Measurements from ENCODE around the gene CP.
"Not testable (repeated sequence)": the region's sequence is repeated elsewhere in the genome, so short reads cannot be mapped to it uniquely, and the experiment has no call there.

The CP gene

DNA sequence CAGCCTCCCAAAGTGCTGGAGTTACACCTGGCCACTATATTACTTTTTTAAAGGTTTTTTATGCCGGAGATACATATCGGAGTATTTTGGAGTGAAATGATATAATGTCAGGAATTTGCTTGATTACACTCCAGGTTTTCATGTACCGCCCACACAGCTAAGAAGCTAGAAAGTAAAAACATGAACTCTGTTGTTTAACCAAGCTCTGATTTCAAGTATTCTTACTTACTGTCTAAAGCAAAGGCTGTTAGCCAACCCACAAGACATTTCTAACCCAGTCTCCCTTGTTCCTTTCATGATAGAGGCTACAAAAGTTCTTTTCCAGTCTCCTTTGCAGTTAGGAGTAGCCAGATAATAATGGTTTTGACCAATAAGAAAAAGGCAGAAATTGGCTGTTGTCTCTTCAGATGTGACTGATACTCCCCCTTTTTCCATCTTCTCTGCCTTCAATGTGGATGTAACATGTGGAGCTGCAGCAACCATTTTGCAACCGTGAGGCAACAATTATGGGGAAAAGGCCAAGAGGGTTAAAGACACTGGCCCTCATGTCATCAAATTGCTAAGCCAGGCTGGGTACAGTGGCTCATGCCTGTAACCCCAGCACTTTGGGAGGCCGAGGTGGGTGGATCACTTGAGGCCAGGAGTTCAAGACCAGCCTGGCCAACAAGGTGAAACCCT, 6.1 kb upstream of the CP start:
- DNase-seq, result no peak

DNA sequence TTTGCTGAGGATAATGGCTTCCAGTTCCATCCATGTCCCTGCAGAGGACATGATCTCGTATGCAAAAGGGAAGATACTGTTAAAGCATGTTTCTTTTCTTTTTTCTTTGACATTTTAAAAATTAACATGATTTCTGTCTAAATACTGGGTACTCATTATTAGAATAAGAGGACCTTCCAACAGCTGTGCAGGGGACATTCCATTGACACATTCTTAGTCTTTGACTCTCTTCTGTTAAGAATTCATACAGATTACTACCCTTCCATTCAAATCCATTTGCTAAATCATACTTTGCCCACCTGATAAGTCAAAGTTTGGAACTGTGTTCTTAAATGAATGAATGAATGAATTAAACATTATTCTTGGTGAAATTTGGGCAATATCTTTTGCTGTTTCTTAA, 5.1 kb upstream of the CP start:
- no peak for DNase-seq

DNA sequence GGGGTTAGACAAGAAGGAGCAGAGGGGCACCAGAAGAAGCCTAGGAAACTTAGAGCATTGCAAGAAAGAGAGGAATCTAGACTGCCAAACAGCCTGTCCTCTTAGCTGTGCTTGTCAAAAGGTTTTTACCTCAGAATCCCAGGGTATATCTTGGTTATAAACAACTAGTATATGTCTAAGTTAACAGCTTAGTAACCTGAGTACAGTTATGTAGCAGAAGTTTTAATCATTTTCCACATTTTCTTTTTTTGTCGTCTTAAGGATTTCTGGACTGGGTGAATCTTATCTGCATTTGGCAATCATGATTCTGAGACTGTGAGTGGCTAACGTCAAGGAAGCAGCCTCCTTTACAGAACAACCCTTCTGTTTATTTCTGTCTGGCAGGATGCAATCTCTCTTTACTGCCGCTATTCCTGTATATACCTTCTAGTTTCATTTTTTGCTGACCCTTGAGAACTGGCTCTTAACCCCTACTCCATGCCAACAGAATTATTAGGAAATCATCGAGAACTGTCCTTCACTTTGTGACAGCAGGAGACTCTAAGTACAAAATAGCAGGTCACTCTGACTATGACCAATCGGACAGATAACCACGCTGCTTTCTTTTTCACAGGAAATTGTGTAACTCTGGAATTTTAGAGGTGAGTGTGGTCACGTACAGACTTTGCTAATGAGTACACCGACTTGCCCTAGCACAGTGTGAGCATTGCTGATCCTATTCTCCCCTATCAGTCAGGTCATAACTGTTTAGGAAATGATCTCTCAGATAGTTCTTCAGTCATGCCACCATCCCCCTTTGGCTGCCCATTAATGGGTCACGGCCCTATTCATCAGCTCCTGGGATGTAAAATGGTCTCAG, 3.3 kb upstream of the CP start:
- DNase-seq, result no peak

DNA sequence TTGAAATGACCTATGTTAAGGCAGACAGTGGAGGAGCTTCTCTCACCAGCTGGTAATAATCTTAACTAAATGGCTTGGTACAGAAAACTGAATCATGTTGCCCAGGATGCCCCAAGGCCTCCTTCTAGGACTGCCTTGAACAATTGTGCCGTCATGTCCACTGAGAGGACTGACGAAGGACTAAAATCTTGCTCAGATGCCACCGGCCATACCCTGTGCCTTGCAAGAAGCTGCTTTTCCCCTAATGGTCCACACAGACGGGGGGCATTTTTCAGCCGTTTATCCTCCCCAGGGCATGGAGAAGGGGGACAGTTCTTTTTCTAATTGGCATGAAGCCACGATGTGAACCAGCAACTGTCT, 1.8 kb upstream of the CP start:
- no peak for DNase-seq

GRCh38 chr3:149219380-149220121, 2.1 kb downstream of the CP start:
- DNase-seq, result not testable (repeated sequence)

DNA sequence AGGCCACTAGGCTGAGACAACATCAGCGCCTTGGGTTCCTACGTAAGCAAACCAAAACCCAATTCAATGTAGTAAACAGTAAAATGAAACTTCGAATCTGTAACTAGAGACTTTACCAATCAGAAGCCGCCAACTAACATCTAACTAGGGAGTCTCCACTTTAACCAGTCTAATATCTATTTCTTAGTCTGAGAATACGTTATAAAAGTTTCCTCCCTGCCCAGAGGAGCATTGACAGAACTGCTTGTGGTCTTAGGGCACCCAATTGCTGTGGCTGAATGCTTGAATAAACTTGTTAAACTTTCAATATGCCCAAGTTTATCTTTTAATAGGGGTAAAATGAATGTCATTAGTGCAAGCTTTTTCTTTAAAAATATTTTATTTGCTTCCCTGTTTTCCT, 4.3 kb downstream of the CP start:
- DNase-seq, result no peak

GRCh38 chr3:149216193-149216869, 5.3 kb downstream of the CP start:
- DNase-seq, result no peak

- DNase-seq, result no peak
Observed at GRCh38 chr3:149215515-149215914, 6.1 kb downstream of the CP start.

DNA sequence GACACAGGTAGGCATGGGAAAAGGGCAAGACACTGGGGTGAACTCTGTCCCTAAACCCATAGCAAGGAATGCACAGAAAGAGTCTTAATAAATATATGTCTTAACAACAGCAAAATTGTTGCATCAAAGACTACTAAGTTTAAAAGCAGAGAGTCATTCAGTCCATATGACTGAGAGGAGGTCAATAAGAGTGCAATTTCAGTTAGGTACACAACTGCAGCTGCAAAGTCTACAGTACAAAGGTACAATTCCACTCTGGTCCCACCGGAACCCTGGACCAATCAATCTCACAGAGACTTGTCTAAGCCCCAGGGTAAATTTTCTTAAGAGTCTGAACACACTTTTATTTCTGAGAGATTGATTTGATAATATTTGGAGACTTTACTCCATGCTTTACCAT, 6.9 kb downstream of the CP start:
- DNase-seq, result no peak

DNA sequence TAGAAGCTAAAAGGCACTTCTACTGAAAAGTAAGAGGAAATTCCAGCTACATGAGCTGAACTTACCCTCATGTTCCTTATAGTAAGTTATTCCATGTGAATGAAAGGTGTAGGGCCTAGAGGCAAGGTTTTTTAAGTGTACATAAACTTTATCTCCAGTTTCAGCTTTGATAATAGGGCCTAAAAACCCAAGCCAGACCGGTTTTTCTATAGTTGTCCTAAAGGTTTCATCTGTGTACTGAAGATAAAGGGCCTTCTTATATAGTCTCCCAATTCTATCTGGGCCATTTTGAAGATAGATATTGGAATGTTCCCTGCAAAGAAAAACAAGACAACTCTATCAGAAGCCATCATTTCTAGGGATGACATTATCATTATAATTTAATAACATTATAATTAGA, 9.2 kb downstream of the CP start:
- DNase-seq, result no peak

DNA sequence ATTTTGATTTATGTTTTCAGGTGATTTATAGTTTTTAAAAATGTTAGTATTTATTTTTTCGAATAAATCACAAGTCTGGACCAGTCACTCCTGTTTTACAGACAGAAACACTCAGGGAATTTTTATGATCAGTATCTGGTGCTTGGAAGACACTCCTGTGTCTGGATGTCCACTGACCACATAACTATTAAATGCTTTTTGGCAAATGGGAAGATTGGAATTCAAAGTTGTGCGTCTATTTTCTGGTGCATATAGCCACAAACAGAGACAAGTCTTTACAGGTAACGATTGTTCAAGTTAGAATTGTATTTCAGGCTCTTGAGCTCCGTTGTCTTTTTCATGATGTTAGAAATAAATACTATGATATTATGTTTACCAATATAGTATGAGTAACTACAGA, 12.2 kb downstream of the CP start:
- no peak for DNase-seq

DNA sequence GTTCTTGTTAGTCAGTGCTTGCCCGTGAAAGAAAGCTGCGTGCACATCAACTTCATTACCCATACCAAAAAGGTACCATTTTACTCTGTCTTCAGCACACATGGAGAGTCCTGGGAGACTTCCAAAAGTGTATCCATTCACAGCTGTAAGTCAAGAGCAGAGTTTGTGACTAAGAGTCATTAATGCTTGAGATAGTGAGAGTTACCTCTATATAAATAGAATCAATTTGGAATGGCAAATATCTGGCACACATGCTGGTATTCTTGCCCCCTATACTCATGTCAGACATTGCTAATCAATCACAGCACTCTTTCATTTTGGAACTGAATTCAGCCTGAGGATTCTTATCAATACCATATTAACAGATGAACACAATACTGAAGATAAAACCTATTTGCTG, 14.2 kb downstream of the CP start:
- DNase-seq, result no peak

- no peak for DNase-seq
Observed at GRCh38 chr3:149204390-149204991, 17.1 kb downstream of the CP start.

GRCh38 chr3:149203758-149204157, 17.9 kb downstream of the CP start:
- DNase-seq, result no peak

DNA sequence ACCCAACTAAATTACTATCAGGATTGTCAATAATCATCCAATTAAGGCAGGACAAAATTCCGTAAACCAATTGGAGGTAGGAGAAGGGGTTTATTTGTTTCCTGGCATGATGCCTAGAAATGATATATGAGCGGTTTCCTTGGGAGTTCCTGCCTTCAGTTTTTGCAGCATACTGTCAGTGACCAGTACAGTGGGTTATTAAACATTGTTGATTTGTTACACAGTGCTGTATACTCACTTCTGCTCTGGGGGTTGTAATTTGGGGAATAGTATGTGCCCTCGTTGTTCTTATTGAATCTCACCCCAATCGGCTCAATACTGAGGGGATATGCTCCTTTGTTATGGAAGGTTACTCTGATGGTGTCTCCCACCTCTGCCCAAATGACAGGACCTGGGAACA, 22.2 kb downstream of the CP start:
- DNase-seq, result no peak

GRCh38 chr3:149198611-149199010, 23.0 kb downstream of the CP start:
- no peak for DNase-seq

DNA sequence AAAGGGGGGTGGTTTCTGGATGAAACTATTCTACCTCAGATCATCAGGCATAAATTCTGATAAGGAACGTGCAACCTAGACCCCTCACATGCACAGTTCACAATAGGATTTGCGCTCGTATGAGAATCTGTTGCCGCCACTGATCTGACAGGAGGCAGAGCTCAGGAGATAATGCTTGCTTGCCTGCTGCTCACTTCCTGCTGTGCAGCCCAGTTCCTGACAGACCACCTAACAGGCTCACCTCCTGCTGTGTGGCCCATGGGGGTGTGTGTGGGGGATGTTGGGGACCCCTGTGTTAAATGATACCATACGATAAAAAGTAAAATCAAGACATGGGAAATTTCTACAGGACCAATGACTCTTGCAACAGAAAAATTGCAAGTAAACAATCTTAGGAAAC, 24.0 kb downstream of the CP start:
- no peak for DNase-seq

DNA sequence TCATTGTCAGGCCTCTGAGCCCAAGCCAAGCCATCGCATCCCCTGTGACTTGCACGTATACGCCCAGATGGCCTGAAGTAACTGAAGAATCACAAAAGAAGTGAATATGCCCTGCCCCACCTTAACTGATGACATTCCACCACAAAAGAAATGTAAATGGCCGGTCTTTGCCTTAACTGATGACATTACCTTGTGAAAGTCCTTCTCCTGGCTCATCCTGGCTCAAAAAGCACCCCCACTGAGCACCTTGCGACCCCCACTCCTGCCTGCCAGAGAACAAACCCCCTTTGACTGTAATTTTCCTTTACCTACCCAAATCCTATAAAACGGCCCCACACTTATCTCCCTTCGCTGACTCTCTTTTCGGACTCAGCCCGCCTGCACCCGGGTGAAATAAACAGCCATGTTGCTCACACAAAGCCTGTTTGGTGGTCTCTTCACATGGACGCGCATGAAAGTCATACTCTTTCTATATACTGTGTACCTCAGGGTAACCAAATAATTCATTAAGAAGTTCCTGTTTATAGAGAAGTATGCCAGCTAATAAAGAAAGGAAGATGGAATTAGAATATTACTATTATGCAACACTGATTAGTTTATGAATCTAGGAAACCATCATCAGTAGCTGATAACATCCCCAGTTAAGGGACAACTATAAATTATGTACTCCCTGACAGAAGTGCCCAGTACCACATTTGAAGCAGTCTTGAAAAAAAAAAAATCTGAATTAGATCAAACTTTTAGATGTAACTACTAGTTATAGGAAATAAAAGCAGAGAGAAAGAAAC, 24.6 kb downstream of the CP start:
- DNase-seq, result not testable (repeated sequence)

DNA sequence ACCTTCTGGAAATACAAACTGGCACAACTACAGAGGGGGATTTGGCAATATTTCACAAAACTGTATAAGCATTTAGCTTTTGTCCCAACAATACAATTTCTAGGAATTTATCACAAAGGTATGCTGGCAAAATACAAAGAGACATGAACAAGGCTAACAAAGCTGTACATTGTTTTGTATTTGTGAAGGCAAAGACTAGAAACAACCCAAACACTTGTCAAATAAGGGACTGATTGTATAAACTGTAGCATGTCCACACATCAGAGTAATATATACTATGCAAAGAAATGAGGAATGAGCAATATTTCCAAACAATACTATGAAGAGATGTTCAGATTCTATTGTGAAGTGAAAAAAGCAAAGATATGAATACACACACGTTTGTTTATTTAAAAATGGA, 26.4 kb downstream of the CP start:
- DNase-seq, result no peak

- no peak for DNase-seq
Observed at GRCh38 chr3:149188494-149188893, 33.1 kb downstream of the CP start.

DNA sequence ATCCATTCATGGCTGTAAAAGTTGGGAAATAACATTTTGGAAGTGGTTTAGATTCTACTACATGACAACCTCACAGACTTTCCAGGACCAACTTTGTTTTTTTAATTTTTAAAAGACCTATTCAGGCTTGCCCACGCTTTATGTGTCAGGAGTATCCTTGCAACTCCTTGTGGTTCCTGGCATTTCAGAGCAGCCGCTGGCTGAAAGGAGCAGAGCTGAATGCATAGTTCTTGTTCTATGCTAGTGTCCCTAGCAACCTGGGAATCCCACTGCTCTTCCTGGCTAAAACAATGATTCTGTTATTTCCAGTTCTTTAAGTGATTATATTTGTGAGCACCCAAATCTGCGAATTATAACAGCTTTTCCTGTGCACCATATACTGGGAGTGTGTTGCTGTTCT, 34.9 kb downstream of the CP start:
- DNase-seq, result peak in 3 of 56 donors; percentile 1 to 12 (median 5)
